GM12864 (cell line): ENCODE data around the gene TM4SF20.
"Not testable (repeated sequence)": the region's sequence is repeated elsewhere in the genome, so short reads cannot be mapped to it uniquely, and the experiment has no call there.

ENCODE experiments used
- DNase-seq: peaks from one replicate; pipeline ENCODE4 v3.0.0-alpha.2; 2011; ENCODE audit warnings: low read depth
- H3K4me3 ChIP-seq: 2 replicates; pipeline ENCODE4 v1.5.1; 2011; ENCODE audit warnings: mild to moderate bottlenecking, low read depth, low read length, control low read depth
- CTCF ChIP-seq: IDR thresholded peaks from 2 replicates; pipeline ENCODE4 v1.5.1; 2011; ENCODE audit warnings: low read depth, mild to moderate bottlenecking, moderate library complexity, low read length, control low read depth, inconsistent platforms; ENCODE audit errors: missing control alignments

Gene TM4SF20

DNA sequence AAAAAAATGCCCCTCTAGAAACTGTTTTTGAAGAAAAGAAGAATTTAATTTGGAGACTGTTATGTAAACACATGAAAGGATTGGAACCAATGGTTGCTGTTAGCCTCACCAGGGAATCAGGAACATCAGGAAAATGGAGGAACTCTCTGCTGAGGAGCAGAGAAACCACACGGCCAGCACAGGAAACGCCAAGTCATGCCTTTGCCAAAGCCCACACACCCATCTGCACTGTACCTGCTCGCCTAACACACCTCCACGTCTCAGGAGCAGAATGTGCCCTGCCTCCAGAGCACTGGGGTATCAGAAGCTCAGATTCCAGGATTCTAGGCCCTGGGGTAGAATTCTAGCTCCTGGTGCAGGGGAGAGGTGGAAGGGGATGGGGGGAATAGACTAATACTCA lies 18.5 kb upstream of the TM4SF20 start:
- TF ChIP-seq CTCF, result no peak
- no peak for DNase-seq
- H3K4me3 ChIP-seq, result no peak overlapping the region

GRCh38 chr2:227395556-227395955 lies 16.4 kb upstream of the TM4SF20 start:
- no peak overlapping the region for H3K4me3 ChIP-seq
- no peak for TF ChIP-seq CTCF
- DNase-seq, result no peak

DNA sequence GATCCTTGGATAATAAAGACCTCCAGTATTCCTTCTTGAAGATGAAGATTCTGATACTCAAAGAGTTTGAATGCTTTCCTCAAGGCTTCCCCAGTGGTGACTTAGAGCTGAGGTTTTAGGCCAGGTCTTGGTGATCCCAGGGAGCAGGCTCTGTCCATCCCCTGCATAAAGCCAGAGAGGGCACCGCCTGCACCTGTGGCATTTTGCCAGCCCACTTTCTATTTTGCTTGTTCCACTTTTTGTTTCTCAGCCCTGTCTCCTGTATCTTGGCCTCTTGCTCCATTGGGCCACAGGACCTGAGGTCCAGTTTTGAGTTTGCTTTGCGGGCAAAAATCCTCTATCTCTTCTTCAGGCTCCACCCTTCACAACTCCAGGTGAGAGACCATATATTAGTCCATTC lies 15.3 kb upstream of the TM4SF20 start:
- H3K4me3 ChIP-seq, result no peak overlapping the region
- no peak for DNase-seq
- no peak for TF ChIP-seq CTCF

GRCh38 chr2:227390468-227391256 lies 11.6 kb upstream of the TM4SF20 start:
- no peak for TF ChIP-seq CTCF
- no peak overlapping the region for H3K4me3 ChIP-seq
- no peak for DNase-seq

GRCh38 chr2:227389661-227390060 lies 10.6 kb upstream of the TM4SF20 start:
- H3K4me3 ChIP-seq, result no peak overlapping the region
- no peak for TF ChIP-seq CTCF
- no peak for DNase-seq

DNA sequence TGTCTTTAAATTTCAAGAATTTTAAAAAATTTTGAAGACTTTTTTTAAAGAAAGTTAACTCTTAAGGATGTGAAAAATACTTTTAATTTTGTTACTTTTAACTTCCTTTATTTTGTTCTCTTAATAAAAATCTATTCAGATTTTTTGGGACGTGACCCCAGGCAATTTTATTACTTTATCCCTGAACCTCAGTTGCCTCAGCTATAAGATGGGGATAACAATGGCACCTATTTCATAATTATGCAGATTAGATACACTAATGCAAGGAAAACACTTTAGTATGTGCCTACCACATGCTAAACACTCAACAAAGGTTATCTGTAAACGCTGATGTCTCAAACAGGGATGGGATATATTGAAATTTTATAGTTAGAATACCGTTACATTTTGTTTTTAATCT lies 10.1 kb upstream of the TM4SF20 start:
- TF ChIP-seq CTCF, result no peak

GRCh38 chr2:227388537-227389011 lies 9.5 kb upstream of the TM4SF20 start:
- H3K4me3 ChIP-seq, result no peak overlapping the region
- DNase-seq, result no peak
- TF ChIP-seq CTCF, result no peak

More for the DNA sequence above, 10.1 kb upstream of the TM4SF20 start:
- no peak for DNase-seq
- no peak overlapping the region for H3K4me3 ChIP-seq

DNA sequence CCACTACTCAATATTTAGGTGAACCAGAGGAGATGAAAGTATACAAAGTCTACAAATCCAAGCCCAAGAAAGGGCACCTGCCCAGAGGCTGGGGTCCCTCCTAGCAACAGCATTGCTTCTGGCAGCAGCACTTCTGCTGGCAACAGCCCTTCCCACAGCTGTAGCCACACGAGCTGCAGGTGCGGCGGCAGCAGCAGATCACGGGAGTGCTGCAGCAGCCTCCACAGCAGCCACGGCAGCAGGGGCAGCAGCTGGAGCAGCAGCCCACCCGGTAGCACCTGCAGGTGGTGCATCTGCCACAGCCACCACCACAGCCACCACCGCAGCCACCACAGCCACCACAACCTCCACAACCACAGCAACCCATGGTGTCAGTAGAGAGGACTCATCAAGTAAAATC lies 8.5 kb upstream of the TM4SF20 start, which contains the start of gene SCYGR1:
TSS of gene SCYGR1 (minus strand) at position 367 of the 400 bp plus-strand sequence. CDS start at position 367, 0 bp downstream.
- DNase-seq, H3K4me3 ChIP-seq: not testable (repeated sequence)
